Mammary microvascular endothelial cell (primary cell): ENCODE results near the gene DNAAF8. TPM values are rescaled to one million over a fixed set of nuclear protein-coding genes. Genes with fewer than 3 reads are reported as not detected.

Experiments
- total RNA-seq: library from RNA; depleted of rRNA; stranded (reverse); fragments of >200 nt; gene quantifications from 2 replicates; pipeline ENCODE4 v1.2.3, GENCODE V29; 2015

Gene DNAAF8
- 0.27 TPM in 1 of 2 replicates, not detected in the other for total RNA-seq

GRCh38 chr16:4734063-4734729 lies at the start of gene DNAAF8, which contains the start of gene ANKS3:
Gene DNAAF8, plus strand, starts transcription at chr16:4734537. Its CDS starts 1,978 bp downstream, at chr16:4736515.
Gene ANKS3, minus strand, starts transcription at chr16:4734271. Its CDS starts 4,122 bp downstream, at chr16:4730149.

DNA sequence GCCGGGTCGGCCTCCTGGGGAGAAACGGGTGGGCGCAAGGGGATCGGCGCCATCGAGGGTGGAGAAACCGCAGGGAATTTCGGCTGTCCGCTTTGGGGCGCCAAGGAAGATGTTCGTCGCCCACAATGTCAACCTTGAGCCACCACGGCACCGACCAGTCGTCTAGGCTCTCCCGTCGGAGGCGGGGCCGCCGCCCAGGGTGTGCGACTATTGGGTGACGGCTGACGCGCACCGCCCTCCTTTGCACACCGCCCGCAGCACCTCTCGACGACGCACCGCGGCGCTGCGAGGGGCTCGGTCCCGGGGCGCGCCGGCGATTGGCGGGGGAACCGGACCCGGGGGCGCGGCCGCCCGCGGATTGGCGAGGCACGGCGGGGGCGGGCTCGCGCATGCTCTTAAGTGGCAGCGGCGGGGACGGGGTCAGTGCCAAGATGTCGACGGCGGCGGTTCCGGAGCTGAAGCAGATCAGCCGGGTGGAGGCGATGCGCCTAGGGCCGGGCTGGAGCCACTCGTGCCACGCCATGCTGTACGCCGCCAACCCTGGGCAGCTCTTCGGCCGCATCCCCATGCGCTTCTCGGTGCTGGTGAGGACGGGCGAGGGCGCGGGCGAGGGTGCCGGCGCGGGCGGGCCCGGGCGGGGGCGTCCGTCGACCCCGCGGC lies 40.9 kb upstream of the DNAAF8 start, which contains the start of gene NUDT16L1:
Gene NUDT16L1 (plus strand): TSS at position 267 of the 660 bp plus-strand sequence. CDS start 165 bp downstream, at position 432.

GRCh38 chr16:4766875-4767628 lies 32.7 kb downstream of the DNAAF8 start, which contains the start of gene ZNF500:
Gene ZNF500, minus strand, starts transcription at chr16:4767162. Its CDS starts 1,184 bp downstream, at chr16:4765978.

DNA sequence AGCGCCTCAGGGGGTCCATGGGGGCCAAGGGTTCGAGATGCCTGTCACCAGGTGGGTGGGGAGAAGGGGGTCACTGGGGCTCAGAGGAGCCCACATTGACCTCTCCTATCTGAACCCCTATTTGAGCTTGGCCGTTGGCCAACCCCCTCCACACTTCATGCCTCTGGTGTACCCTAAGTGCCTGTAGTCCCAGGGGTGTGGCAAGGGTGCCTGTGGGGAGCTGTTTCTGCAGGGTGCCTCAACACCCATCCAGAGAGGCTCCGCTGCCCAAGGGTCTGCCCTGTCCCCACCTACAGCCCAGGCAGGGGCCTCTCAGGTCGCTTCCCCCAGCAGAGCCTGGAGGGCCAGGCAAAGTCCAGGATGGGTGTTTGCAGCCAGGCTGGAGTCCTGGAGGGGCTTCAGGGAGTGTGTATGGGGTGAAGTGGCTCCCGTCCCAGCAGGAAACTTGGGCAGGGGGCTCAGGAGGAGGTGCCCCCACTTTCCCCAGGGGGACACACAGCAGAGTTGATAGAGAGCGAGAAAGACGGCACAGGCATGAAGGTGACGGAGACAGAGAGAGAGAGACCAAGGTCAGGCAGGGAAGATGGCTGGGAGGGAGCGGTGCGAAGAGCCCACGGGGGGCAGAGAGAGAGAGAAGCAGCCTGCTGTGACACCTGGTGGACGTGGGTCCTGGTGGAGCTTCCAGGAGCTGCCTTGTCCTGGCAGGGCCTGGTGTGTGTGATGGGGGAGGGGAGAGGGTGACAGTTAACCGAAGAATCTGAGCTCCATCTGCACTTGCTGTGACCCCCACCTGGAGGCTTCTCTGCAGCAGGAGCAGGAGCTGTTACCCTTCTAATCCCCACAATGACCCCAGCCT lies 53.5 kb downstream of the DNAAF8 start, which contains the start of gene SEPTIN12:
Gene SEPTIN12 (minus strand): TSS at position 719 of the 856 bp plus-strand sequence. CDS start 700 bp downstream, at position 19.

GRCh38 chr16:4795181-4795827 lies 61.0 kb downstream of the DNAAF8 start, which contains the start of gene SMIM22:
Gene SMIM22, plus strand, starts transcription at chr16:4795369. Its CDS starts 366 bp downstream, at chr16:4795735.

Other genes starting within 250 kb of the DNAAF8 start
- 36.8 and 38.6 TPM in 2 replicates for gene CDIP1, start 195.8 kb upstream of the DNAAF8 start, total RNA-seq
- 0.05 TPM in 1 of 2 replicates, not detected in the other for gene C16orf96, start 178.2 kb upstream of the DNAAF8 start, total RNA-seq
- 7.6 and 9.0 TPM in 2 replicates for gene UBALD1, start 119.6 kb upstream of the DNAAF8 start, total RNA-seq
- gene MGRN1, start 109.7 kb upstream of the DNAAF8 start, total RNA-seq = 31.0 and 44.5 TPM in 2 replicates
- 30.3 and 38.5 TPM in 2 replicates for gene NUDT16L1, start 41.0 kb upstream of the DNAAF8 start, total RNA-seq
- gene ANKS3, start 266 bp upstream of the DNAAF8 start, total RNA-seq = 5.5 and 5.8 TPM in 2 replicates
- gene ZNF500, start 32.6 kb downstream of the DNAAF8 start, total RNA-seq = 7.7 and 7.8 TPM in 2 replicates
- gene SEPTIN12, start 53.8 kb downstream of the DNAAF8 start, total RNA-seq = not detected in 2 replicates
- not detected in 2 replicates for gene SMIM22, start 60.8 kb downstream of the DNAAF8 start, total RNA-seq
- gene ROGDI, start 68.1 kb downstream of the DNAAF8 start, total RNA-seq = 17.0 and 19.7 TPM in 2 replicates
- 56.5 and 57.8 TPM in 2 replicates for gene GLYR1, start 112.8 kb downstream of the DNAAF8 start, total RNA-seq
- 32.9 and 33.4 TPM in 2 replicates for gene UBN1, start 112.9 kb downstream of the DNAAF8 start, total RNA-seq
- 0.47 and 0.64 TPM in 2 replicates for gene PPL, start 202.6 kb downstream of the DNAAF8 start, total RNA-seq
- not detected in 2 replicates for gene SEC14L5, start 223.8 kb downstream of the DNAAF8 start, total RNA-seq